Thoracic aorta (tissue), 2 donors: ENCODE measurements around the gene IL1RN. TPM values are rescaled to one million over a fixed set of nuclear protein-coding genes. Genes with fewer than 3 reads are reported as not detected.

Experiments used
- ATAC-seq: fragments of 150-250 bp; one replicate; pipeline ENCODE4 v1.8.0; 2017; ENCODE audit warnings: low read depth; ENCODE audit not compliant: insufficient number of reproducible peaks, low FRiP score
- DNase-seq: peaks from one replicate; pipeline ENCODE4 v3.0.0-alpha.2; 2020; ENCODE audit warnings: low spot score
- H3K27ac ChIP-seq, 2 donors: fragments of 200-600 bp; sonication (generic); 1 replicate in 1 of 2; 2 replicates in 1 of 2; pipeline ENCODE4 v1.5.1; 2016; ENCODE audit warnings: mild to moderate bottlenecking in 2 of 2, moderate library complexity in 2 of 2
- H3K27me3 ChIP-seq: fragments of 200-600 bp; sonication (generic); replicated peaks from 2 replicates; pipeline ENCODE4 v1.6.0; 2016; ENCODE audit warnings: mild to moderate bottlenecking; ENCODE audit not compliant: insufficient read depth
- H3K36me3 ChIP-seq: fragments of 200-600 bp; sonication (generic); one replicate; pipeline ENCODE4 v1.5.1; 2016
- H3K4me1 ChIP-seq, 2 donors: fragments of 200-600 bp; sonication (generic); 1 replicate in 1 of 2; 2 replicates in 1 of 2; pipeline versions ENCODE4 v1.5.1 to v1.6.0; 2016; ENCODE audit warnings: low read depth in 2 of 2, mild to moderate bottlenecking in 1 of 2; ENCODE audit not compliant: control insufficient read depth in 1 of 2
- H3K4me3 ChIP-seq: fragments of 200-600 bp; sonication (generic); 2 replicates; pipeline ENCODE4 v1.5.1; 2016; ENCODE audit warnings: mild to moderate bottlenecking
- H3K9me3 ChIP-seq: fragments of 200-600 bp; sonication (generic); 2 replicates; pipeline ENCODE4 v1.5.1; 2016
- total RNA-seq, 2 donors: library from RNA; depleted of rRNA; stranded (reverse); fragments of >200 nt; gene quantifications; one replicate each; pipeline versions ENCODE4 v1.1.0 to v1.2.3, GENCODE V29; 2016
- TF ChIP-seq, protein P1 (sequence below): fragments of 200-600 bp; sonication (generic); IDR thresholded peaks from one replicate; pipeline ENCODE4 v1.5.1; 2019; ENCODE audit warnings: antibody characterized with exemption

IL1RN gene
- total RNA-seq, 2 donors from 2014 or later = 1.6 to 8.6 TPM

DNA sequence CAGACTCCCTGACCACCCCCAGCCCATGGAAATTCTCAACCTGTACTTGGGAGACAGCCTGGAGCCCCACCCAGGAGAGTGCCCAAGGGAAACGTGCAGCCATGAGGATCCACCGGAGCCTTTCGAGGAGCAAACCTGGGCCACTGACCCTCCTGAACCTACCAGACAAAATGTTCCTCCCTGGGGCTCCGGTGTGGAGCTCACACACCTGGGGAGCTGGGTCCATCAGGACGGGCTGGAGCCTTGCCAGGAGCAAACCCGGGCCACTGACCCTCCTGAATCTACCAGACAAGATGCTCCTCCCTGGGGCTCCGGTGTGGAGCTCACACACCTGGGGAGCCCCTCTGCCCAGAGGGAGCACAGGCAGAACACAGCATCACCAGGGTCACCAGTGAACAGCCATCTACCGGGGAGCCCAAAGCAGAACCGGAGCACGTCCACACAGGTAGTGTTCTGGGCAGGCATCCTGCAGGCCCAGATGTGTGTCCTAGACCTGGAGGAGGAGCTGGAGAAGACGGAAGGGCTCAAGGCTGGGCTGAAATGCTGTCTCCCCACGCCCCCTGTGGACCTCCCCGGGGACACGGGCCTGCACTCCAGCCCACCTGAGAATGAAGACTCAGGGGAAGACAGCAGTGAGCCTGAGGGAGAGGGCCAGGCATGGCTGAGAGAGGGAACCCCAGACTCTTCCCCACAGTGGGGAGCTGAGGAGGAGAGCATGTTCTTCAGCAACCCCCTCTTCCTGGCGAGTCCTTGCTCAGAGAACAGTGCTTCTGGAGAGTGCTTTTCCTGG, 55.3 kb downstream of the IL1RN start:
- ATAC-seq (no peak), DNase-seq (no peak)

DNA sequence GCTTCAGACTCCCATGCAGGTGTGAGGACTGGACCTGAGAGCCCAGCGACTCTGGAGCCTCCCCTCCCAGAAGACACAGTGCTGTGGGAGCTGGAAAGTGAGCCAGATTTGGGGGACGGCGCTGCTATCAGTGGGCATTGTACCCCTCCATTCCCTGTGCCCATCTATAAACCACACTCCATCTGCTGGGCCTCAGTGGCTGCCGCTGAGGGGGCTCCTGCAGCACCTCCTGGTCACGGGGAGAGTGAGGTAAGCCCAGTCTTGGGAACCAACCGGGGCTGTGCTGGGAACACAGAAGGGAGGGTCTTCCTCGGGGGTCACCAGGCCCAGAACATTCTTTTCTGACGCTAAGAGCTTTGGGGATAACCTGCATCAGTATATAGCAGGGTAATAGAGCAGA, 55.9 kb downstream of the IL1RN start:
- TF ChIP-seq, protein P1, sequence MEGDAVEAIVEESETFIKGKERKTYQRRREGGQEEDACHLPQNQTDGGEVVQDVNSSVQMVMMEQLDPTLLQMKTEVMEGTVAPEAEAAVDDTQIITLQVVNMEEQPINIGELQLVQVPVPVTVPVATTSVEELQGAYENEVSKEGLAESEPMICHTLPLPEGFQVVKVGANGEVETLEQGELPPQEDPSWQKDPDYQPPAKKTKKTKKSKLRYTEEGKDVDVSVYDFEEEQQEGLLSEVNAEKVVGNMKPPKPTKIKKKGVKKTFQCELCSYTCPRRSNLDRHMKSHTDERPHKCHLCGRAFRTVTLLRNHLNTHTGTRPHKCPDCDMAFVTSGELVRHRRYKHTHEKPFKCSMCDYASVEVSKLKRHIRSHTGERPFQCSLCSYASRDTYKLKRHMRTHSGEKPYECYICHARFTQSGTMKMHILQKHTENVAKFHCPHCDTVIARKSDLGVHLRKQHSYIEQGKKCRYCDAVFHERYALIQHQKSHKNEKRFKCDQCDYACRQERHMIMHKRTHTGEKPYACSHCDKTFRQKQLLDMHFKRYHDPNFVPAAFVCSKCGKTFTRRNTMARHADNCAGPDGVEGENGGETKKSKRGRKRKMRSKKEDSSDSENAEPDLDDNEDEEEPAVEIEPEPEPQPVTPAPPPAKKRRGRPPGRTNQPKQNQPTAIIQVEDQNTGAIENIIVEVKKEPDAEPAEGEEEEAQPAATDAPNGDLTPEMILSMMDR = no peak
- Histone ChIP-seq H3K36me3 (no peaks in the 10 kb centered on the region), H3K4me1 (no peaks in the 10 kb centered on the region), H3K27ac (no peak overlapping the region), H3K27me3 (no peaks in the 10 kb centered on the region), H3K4me3 (no peak overlapping the region), H3K9me3 (no peaks in the 10 kb centered on the region)
- DNase-seq = no peak
- ATAC-seq = no peak

More for the DNA sequence above, 55.3 kb downstream of the IL1RN start:
- Histone ChIP-seq H3K27me3 (no peaks in the 10 kb centered on the region), H3K36me3 (no peaks in the 10 kb centered on the region), H3K27ac (no peak overlapping the region), H3K9me3 (no peaks in the 10 kb centered on the region), H3K4me3 (no peak overlapping the region), H3K4me1 (no peaks in the 10 kb centered on the region)
- TF ChIP-seq, protein P1 = no peak

Other genes starting within 250 kb of the IL1RN start
- not detected for gene IL37, start 216.4 kb upstream of the IL1RN start, total RNA-seq
- not detected for gene IL36G, start 149.6 kb upstream of the IL1RN start, total RNA-seq
- gene IL36A, start 122.1 kb upstream of the IL1RN start, total RNA-seq = not detected
- gene IL36B, start 74.7 kb upstream of the IL1RN start, total RNA-seq = not detected
- not detected for gene IL36RN, start 68.4 kb upstream of the IL1RN start, total RNA-seq
- gene IL1F10, start 59.6 kb upstream of the IL1RN start, total RNA-seq = not detected
- 10 to 100 TPM; 13.1 to 16.9 TPM for gene PSD4, start 46.4 kb downstream of the IL1RN start, total RNA-seq
- 10 to 100 TPM in 1 of 2 donors, 1 to 10 TPM in 1; 2.4 to 10.3 TPM for gene PAX8, start 151.3 kb downstream of the IL1RN start, total RNA-seq